Osteoblast (primary cell): ENCODE measurements around the gene EXD2. TPM values are rescaled to one million over a fixed set of nuclear protein-coding genes. Genes with fewer than 3 reads are reported as not detected.
"Not testable (repeated sequence)": the region's sequence is repeated elsewhere in the genome, so short reads cannot be mapped to it uniquely, and the experiment has no call there.

Source experiments
- DNase-seq: peaks from one replicate; pipeline ENCODE4 v3.0.0; 2011; ENCODE audit warnings: low spot score, mixed read lengths; ENCODE audit not compliant: insufficient read length; ENCODE audit errors: missing footprints
- H2AFZ ChIP-seq: 2 replicates; pipeline ENCODE4 v1.6.0; 2011; ENCODE audit warnings: mild to moderate bottlenecking, low read length
- H3K27ac ChIP-seq: 2 replicates; pipeline ENCODE4 v1.5.1; 2011; ENCODE audit warnings: mild to moderate bottlenecking, low read depth, low read length, moderate library complexity
- H3K27me3 ChIP-seq: 2 replicates; pipeline ENCODE4 v1.6.0; 2012; ENCODE audit warnings: mild to moderate bottlenecking, control low read depth, inconsistent platforms, low read length, moderate library complexity; ENCODE audit not compliant: insufficient read depth
- H3K36me3 ChIP-seq: 2 replicates; pipeline ENCODE4 v1.5.1; 2011; ENCODE audit warnings: mild to moderate bottlenecking, low read length, control low read depth, moderate library complexity; ENCODE audit not compliant: insufficient read depth
- H3K4me1 ChIP-seq: 2 replicates; pipeline ENCODE4 v1.5.1; 2011; ENCODE audit warnings: mild to moderate bottlenecking, low read length, control low read depth, moderate library complexity; ENCODE audit not compliant: insufficient read depth
- H3K4me2 ChIP-seq: 2 replicates; pipeline ENCODE4 v1.6.0; 2011; ENCODE audit warnings: mild to moderate bottlenecking, low read length; ENCODE audit not compliant: insufficient read depth
- H3K4me3 ChIP-seq: fragments of 200-600 bp; sonication (generic); 3 replicates; pipeline ENCODE4 v1.5.1; 2012; ENCODE audit warnings: mild to moderate bottlenecking, low read length, inconsistent platforms; ENCODE audit not compliant: insufficient read depth
- H3K79me2 ChIP-seq: 2 replicates; pipeline ENCODE4 v1.6.0; 2012; ENCODE audit warnings: mild to moderate bottlenecking, low read length, control low read depth, inconsistent platforms; ENCODE audit not compliant: insufficient read depth
- H3K9me3 ChIP-seq: 2 replicates; pipeline ENCODE4 v1.5.1; 2011; ENCODE audit warnings: low read depth, low read length, control low read depth
- H4K20me1 ChIP-seq: 2 replicates; pipeline ENCODE4 v1.6.0; 2012; ENCODE audit warnings: mild to moderate bottlenecking, low read length, control low read depth; ENCODE audit not compliant: insufficient read depth
- CTCF ChIP-seq: IDR thresholded peaks from 2 replicates; pipeline ENCODE4 v1.5.1; 2011; ENCODE audit warnings: mild to moderate bottlenecking, low read depth, low read length, moderate library complexity; ENCODE audit errors: extremely low read depth
- total RNA-seq: library from RNA; depleted of rRNA; stranded (reverse); fragments of >200 nt; gene quantifications from 2 replicates; pipeline ENCODE4 v1.2.3, GENCODE V29; 2012

The EXD2 gene
- total RNA-seq, 1 donor: 19.9 TPM

- no peak for DNase-seq
- H3K27ac ChIP-seq: no peak overlapping the region
- H3K27me3 ChIP-seq: no peaks in the 10 kb centered on the region
- H3K36me3 ChIP-seq: no peaks in the 10 kb centered on the region
- no peak overlapping the region for H3K4me3 ChIP-seq
- H3K4me2 ChIP-seq: no peak overlapping the region
- H3K79me2 ChIP-seq: peaks cover 2% of the 10 kb centered on the region
- H3K9me3 ChIP-seq: no peaks in the 10 kb centered on the region
- TF ChIP-seq CTCF: no peak
- H4K20me1 ChIP-seq: no peaks in the 10 kb centered on the region
- H3K4me1 ChIP-seq: peaks cover 3% of the 10 kb centered on the region
- H2AFZ ChIP-seq: no peak overlapping the region
Measured at GRCh38 chr14:69207435-69208041, 16.2 kb downstream of the EXD2 start.

- TF ChIP-seq CTCF: no peak
Measured at GRCh38 chr14:69208666-69209065, 17.4 kb downstream of the EXD2 start.

GRCh38 chr14:69214393-69214792 is 23.1 kb downstream of the EXD2 start:
- TF ChIP-seq CTCF: no peak
- H3K79me2 ChIP-seq: no peaks in the 10 kb centered on the region

More at GRCh38 chr14:69208666-69209065, 17.4 kb downstream of the EXD2 start:
- no peak overlapping the region for H3K27ac ChIP-seq
- H3K9me3 ChIP-seq: no peaks in the 10 kb centered on the region
- H3K4me1 ChIP-seq: peaks cover 3% of the 10 kb centered on the region
- H3K4me2 ChIP-seq: no peak overlapping the region
- no peaks in the 10 kb centered on the region for H4K20me1 ChIP-seq
- DNase-seq: no peak
- H2AFZ ChIP-seq: no peak overlapping the region
- H3K4me3 ChIP-seq: no peak overlapping the region
- peaks cover 2% of the 10 kb centered on the region for H3K79me2 ChIP-seq
- H3K27me3 ChIP-seq: no peaks in the 10 kb centered on the region
- H3K36me3 ChIP-seq: no peaks in the 10 kb centered on the region

DNA sequence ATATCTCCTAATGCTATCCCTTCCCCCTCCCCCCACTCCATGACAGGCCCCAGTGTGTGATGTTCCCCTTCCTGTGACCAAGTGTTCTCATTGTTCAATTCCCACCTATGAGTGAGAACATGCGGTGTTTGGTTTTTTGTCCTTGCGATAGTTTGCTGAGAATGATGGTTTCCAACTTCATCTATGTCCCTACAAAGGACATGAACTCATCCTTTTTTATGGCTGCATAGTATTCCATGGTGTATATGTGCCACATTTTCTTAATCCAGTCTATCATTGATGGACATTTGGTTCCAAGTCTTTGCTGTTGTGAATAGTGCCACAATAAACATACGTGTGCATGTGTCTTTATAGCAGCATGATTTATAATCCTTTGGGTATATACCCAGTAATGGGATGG is 26.4 kb downstream of the EXD2 start:
- H3K4me3 ChIP-seq, H3K36me3 ChIP-seq, H4K20me1 ChIP-seq, H2AFZ ChIP-seq, DNase-seq, H3K27me3 ChIP-seq, H3K4me2 ChIP-seq, H3K4me1 ChIP-seq, H3K79me2 ChIP-seq, H3K9me3 ChIP-seq, H3K27ac ChIP-seq: not testable (repeated sequence)

More at GRCh38 chr14:69214393-69214792, 23.1 kb downstream of the EXD2 start:
- Histone ChIP-seq H3K9me3 (no peaks in the 10 kb centered on the region), H3K36me3 (no peaks in the 10 kb centered on the region), H3K4me1 (no peaks in the 10 kb centered on the region), H4K20me1 (no peaks in the 10 kb centered on the region), H3K4me3 (no peak overlapping the region), H3K4me2 (no peak overlapping the region), H2AFZ (no peak overlapping the region), H3K27me3 (no peaks in the 10 kb centered on the region), H3K27ac (no peak overlapping the region)
- DNase-seq: no peak
